Astrocyte (in vitro differentiated cells and primary cell): ENCODE data around the gene SYT2. TPM values are rescaled to one million over a fixed set of nuclear protein-coding genes. Genes with fewer than 3 reads are reported as not detected.

Source experiments
- DNase-seq: peaks from one replicate; pipeline ENCODE4 v3.0.0-alpha.2; 2010; ENCODE audit warnings: low read depth
- FAIRE-seq: peaks from 2 replicates; lab custom pipeline; 2011; peaks lifted over from hg19 to GRCh38; lab: Jason Lieb, UNC
- H2AFZ ChIP-seq: 2 replicates; pipeline ENCODE4 v1.6.0; 2012; ENCODE audit warnings: low read depth, low read length, inconsistent platforms
- H3K27ac ChIP-seq: 2 replicates; pipeline ENCODE4 v1.5.1; 2011; ENCODE audit warnings: low read depth, low read length, inconsistent platforms
- H3K27me3 ChIP-seq: 2 replicates; pipeline ENCODE4 v1.6.0; 2011; ENCODE audit warnings: low read length, inconsistent platforms; ENCODE audit not compliant: insufficient read depth
- H3K36me3 ChIP-seq: 2 replicates; pipeline ENCODE4 v1.5.1; 2011; ENCODE audit warnings: low read length, inconsistent platforms; ENCODE audit not compliant: insufficient read depth
- H3K4me1 ChIP-seq: 2 replicates; pipeline ENCODE4 v1.5.1; 2011; ENCODE audit warnings: low read length, inconsistent platforms; ENCODE audit not compliant: insufficient read depth
- H3K4me2 ChIP-seq: 2 replicates; pipeline ENCODE4 v1.6.0; 2012; ENCODE audit warnings: low read length, inconsistent platforms
- H3K4me3 ChIP-seq: 2 replicates; pipeline ENCODE4 v1.5.1; 2011; ENCODE audit warnings: low read depth, mild to moderate bottlenecking, low read length, inconsistent platforms; ENCODE audit not compliant: insufficient read depth
- H3K79me2 ChIP-seq: 2 replicates; pipeline ENCODE4 v1.6.0; 2012; ENCODE audit warnings: mild to moderate bottlenecking, low read length, inconsistent platforms; ENCODE audit not compliant: insufficient read depth
- H3K9ac ChIP-seq: 2 replicates; pipeline ENCODE4 v1.6.0; 2012; ENCODE audit warnings: mild to moderate bottlenecking, low read length, inconsistent platforms
- H3K9me3 ChIP-seq: 2 replicates; pipeline ENCODE4 v1.5.1; 2012; ENCODE audit warnings: low read depth, mild to moderate bottlenecking, low read length, inconsistent platforms; ENCODE audit not compliant: insufficient read depth
- H4K20me1 ChIP-seq: 2 replicates; pipeline ENCODE4 v1.6.0; 2012; ENCODE audit warnings: low read length, inconsistent platforms; ENCODE audit not compliant: insufficient read depth
- H3K27ac Mint-ChIP-seq: one replicate; pipeline ENCODE4 v1.8.0; 2021; ENCODE audit warnings: mild to moderate bottlenecking, mixed read lengths; ENCODE audit not compliant: unreplicated experiment
- H3K27me3 Mint-ChIP-seq: one replicate; pipeline ENCODE4 v1.8.0; 2021; ENCODE audit warnings: low read depth, mixed read lengths; ENCODE audit not compliant: unreplicated experiment
- H3K36me3 Mint-ChIP-seq: one replicate; pipeline ENCODE4 v1.8.0; 2021; ENCODE audit warnings: low read depth, mixed read lengths; ENCODE audit not compliant: unreplicated experiment
- H3K4me1 Mint-ChIP-seq: one replicate; pipeline ENCODE4 v1.8.0; 2021; ENCODE audit warnings: low read depth, mixed read lengths; ENCODE audit not compliant: unreplicated experiment
- H3K4me3 Mint-ChIP-seq: one replicate; pipeline ENCODE4 v1.8.0; 2021; ENCODE audit warnings: mild to moderate bottlenecking, moderate library complexity, mixed read lengths; ENCODE audit not compliant: unreplicated experiment
- H3K9me3 Mint-ChIP-seq: one replicate; pipeline ENCODE4 v1.8.0; 2021; ENCODE audit warnings: mild to moderate bottlenecking, mixed read lengths; ENCODE audit not compliant: unreplicated experiment
- EZH2 ChIP-seq: IDR thresholded peaks from 2 replicates; pipeline ENCODE4 v1.6.1; 2012; ENCODE audit warnings: mild to moderate bottlenecking, low read length, inconsistent platforms; ENCODE audit not compliant: insufficient read depth
- total RNA-seq: library from RNA; stranded (reverse); gene quantifications from 2 replicates; pipeline ENCODE4 v1.2.1, GENCODE V29; 2021
- TF ChIP-seq, protein P1 (sequence below): IDR thresholded peaks from 2 replicates; pipeline ENCODE4 v1.5.1; 2011; ENCODE audit warnings: low read depth, mild to moderate bottlenecking, inconsistent platforms, low read length, moderate library complexity; ENCODE audit not compliant: insufficient read depth

The SYT2 gene
- total RNA-seq, 1 donor from 2014 or later = 0.27 TPM

DNA sequence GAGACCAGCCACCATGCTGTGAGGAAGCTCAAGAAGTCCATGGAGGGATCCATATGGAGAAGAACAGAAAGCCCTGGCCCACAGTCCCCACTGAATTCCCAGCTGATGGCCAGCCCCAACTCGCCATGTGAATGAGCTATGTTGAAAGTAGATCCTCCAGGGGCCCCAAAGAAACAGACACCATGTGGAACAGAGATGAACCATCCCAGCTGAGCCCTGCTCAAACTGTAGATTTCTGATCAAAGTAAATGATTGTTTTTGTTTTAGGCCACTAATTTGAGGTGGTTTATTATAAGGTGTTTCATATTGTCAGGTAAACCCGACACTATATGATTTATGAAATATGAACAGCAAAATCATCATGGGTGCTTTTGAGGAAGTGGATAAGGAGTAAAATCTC, 32.8 kb downstream of the SYT2 start:
- DNase-seq = no peak
- Histone ChIP-seq H3K9me3 (no peaks in the 10 kb centered on the region), H4K20me1 (no peaks in the 10 kb centered on the region), H3K4me3 (no peak overlapping the region), H2AFZ (no peak overlapping the region), H3K4me2 (no peak overlapping the region), H3K4me1 (no peaks in the 10 kb centered on the region), H3K27me3 (peaks cover 19% of the 10 kb centered on the region), H3K9ac (no peak overlapping the region), H3K27ac (no peak overlapping the region), H3K79me2 (no peaks in the 10 kb centered on the region), H3K36me3 (no peaks in the 10 kb centered on the region)
- H3K4me1 Mint-ChIP-seq = no peaks in the 10 kb centered on the region
- H3K27me3 Mint-ChIP-seq = peaks cover 60% of the 10 kb centered on the region
- no peak overlapping the region for H3K27ac Mint-ChIP-seq
- H3K4me3 Mint-ChIP-seq = no peak overlapping the region
- H3K36me3 Mint-ChIP-seq = peaks cover 2% of the 10 kb centered on the region
- no peak for FAIRE-seq
- no peak for TF ChIP-seq EZH2
- TF ChIP-seq, protein P1, sequence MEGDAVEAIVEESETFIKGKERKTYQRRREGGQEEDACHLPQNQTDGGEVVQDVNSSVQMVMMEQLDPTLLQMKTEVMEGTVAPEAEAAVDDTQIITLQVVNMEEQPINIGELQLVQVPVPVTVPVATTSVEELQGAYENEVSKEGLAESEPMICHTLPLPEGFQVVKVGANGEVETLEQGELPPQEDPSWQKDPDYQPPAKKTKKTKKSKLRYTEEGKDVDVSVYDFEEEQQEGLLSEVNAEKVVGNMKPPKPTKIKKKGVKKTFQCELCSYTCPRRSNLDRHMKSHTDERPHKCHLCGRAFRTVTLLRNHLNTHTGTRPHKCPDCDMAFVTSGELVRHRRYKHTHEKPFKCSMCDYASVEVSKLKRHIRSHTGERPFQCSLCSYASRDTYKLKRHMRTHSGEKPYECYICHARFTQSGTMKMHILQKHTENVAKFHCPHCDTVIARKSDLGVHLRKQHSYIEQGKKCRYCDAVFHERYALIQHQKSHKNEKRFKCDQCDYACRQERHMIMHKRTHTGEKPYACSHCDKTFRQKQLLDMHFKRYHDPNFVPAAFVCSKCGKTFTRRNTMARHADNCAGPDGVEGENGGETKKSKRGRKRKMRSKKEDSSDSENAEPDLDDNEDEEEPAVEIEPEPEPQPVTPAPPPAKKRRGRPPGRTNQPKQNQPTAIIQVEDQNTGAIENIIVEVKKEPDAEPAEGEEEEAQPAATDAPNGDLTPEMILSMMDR = no peak
- peaks cover 8% of the 10 kb centered on the region for H3K9me3 Mint-ChIP-seq

DNA sequence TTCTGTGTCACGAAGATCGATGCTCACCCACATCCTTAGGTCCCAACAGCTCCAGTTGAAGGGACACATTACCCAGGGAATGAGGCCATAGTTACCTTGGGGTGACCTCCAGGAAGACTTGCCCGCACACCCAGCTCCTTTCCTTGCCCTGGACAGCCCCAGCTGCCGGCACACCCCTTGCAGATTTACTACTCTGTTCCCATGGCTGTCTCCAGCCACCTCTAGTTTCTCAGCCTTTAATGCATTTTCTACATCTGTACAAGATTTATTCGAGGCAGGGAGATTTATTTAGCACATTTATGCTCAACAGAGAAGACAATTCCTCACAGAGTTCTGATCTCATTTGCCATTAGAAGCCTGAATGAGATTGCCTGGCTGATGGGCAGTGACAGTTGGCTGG, 36.7 kb downstream of the SYT2 start:
- peaks cover 33% of the 10 kb centered on the region for H3K27me3 Mint-ChIP-seq
- no peak overlapping the region for H3K27ac Mint-ChIP-seq
- H3K4me3 Mint-ChIP-seq = no peak overlapping the region
- H3K9me3 Mint-ChIP-seq = peaks cover 8% of the 10 kb centered on the region
- Histone ChIP-seq H3K36me3 (no peaks in the 10 kb centered on the region), H4K20me1 (no peaks in the 10 kb centered on the region), H3K27ac (no peak overlapping the region), H3K9me3 (no peaks in the 10 kb centered on the region), H3K9ac (no peak overlapping the region), H3K4me2 (no peak overlapping the region), H2AFZ (no peak overlapping the region), H3K4me3 (no peak overlapping the region), H3K4me1 (no peaks in the 10 kb centered on the region), H3K27me3 (peaks cover 11% of the 10 kb centered on the region), H3K79me2 (no peaks in the 10 kb centered on the region)
- DNase-seq = no peak
- no peaks in the 10 kb centered on the region for H3K4me1 Mint-ChIP-seq
- FAIRE-seq = no peak
- no peaks in the 10 kb centered on the region for H3K36me3 Mint-ChIP-seq
- TF ChIP-seq EZH2 = no peak

- Histone ChIP-seq H3K27ac (no peak overlapping the region), H3K79me2 (no peaks in the 10 kb centered on the region), H3K27me3 (peaks cover 13% of the 10 kb centered on the region), H3K36me3 (no peaks in the 10 kb centered on the region), H3K4me2 (no peak overlapping the region), H2AFZ (no peak overlapping the region), H3K4me1 (no peaks in the 10 kb centered on the region), H4K20me1 (no peaks in the 10 kb centered on the region), H3K9ac (no peak overlapping the region), H3K4me3 (no peak overlapping the region), H3K9me3 (no peaks in the 10 kb centered on the region)
- FAIRE-seq = no peak
- Mint-ChIP-seq H3K36me3 (no peaks in the 10 kb centered on the region), H3K27ac (no peak overlapping the region), H3K9me3 (peaks cover 2% of the 10 kb centered on the region), H3K4me1 (no peaks in the 10 kb centered on the region), H3K27me3 (peaks cover 23% of the 10 kb centered on the region), H3K4me3 (no peak overlapping the region)
- no peak for DNase-seq
- TF ChIP-seq, protein P1 = no peak
- no peak for TF ChIP-seq EZH2
Observed at GRCh38 chr1:202671399-202671798, 38.9 kb downstream of the SYT2 start.
